ENCODE measurements around the gene POLE2. TPM values are rescaled to one million over a fixed set of nuclear protein-coding genes. Genes with fewer than 3 reads are reported as not detected.

POLE2 gene
- total and polyA plus RNA-seq, 2 of the 13 experiments (the other 11 are each of a cell fraction or from before 2014, with no cell fraction given): 16.6 to 37.0 TPM

GRCh38 chr14:49620182-49621113 is 67.6 kb downstream of the POLE2 start, which contains the start of the genes MGAT2 and RPL36AL (continued):
- TF ChIP-seq ZNF230 (CRISPR knock-in tag; IDR thresholded peaks at IDR 0.05) (no peak), ZMYM2 (CRISPR knock-in tag; IDR thresholded peaks at IDR 0.05) (no peak), SALL2 (CRISPR knock-in tag; IDR thresholded peaks at IDR 0.05) (no peak; the same call in 1 of the 2 replicates), CREBL2 (CRISPR knock-in tag; IDR thresholded peaks at IDR 0.05; ENCODE audit: borderline replicate concordance) (peak; percentile 66; the same call in 1 of the 2 replicates), SIN3A (IDR thresholded peaks at IDR 0.05; ENCODE audit: borderline replicate concordance, low read depth, low read length) (peak; percentile 75; the same call in 1 of the 2 replicates), RARG (CRISPR knock-in tag; IDR thresholded peaks at IDR 0.05; ENCODE audit: low read depth) (no peak), ELF1 (CRISPR knock-in tag; IDR thresholded peaks at IDR 0.05) (peak; percentile 93), ZNF878 (CRISPR knock-in tag; IDR thresholded peaks at IDR 0.05) (peak; percentile 7; the same call in 1 of the 2 replicates), GLMP (CRISPR knock-in tag; IDR thresholded peaks at IDR 0.05; ENCODE audit: borderline replicate concordance) (no peak)
- TF ChIP-seq, protein P1, sequence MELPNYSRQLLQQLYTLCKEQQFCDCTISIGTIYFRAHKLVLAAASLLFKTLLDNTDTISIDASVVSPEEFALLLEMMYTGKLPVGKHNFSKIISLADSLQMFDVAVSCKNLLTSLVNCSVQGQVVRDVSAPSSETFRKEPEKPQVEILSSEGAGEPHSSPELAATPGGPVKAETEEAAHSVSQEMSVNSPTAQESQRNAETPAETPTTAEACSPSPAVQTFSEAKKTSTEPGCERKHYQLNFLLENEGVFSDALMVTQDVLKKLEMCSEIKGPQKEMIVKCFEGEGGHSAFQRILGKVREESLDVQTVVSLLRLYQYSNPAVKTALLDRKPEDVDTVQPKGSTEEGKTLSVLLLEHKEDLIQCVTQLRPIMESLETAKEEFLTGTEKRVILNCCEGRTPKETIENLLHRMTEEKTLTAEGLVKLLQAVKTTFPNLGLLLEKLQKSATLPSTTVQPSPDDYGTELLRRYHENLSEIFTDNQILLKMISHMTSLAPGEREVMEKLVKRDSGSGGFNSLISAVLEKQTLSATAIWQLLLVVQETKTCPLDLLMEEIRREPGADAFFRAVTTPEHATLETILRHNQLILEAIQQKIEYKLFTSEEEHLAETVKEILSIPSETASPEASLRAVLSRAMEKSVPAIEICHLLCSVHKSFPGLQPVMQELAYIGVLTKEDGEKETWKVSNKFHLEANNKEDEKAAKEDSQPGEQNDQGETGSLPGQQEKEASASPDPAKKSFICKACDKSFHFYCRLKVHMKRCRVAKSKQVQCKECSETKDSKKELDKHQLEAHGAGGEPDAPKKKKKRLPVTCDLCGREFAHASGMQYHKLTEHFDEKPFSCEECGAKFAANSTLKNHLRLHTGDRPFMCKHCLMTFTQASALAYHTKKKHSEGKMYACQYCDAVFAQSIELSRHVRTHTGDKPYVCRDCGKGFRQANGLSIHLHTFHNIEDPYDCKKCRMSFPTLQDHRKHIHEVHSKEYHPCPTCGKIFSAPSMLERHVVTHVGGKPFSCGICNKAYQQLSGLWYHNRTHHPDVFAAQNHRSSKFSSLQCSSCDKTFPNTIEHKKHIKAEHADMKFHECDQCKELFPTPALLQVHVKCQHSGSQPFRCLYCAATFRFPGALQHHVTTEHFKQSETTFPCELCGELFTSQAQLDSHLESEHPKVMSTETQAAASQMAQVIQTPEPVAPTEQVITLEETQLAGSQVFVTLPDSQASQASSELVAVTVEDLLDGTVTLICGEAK (IDR thresholded peaks at IDR 0.05): no peak
- TF ChIP-seq, protein P1 (CRISPR knock-in tag; IDR thresholded peaks at IDR 0.05): 0 out of 2 replicates have a peak, but pooled peaks have one; percentile 16
- TF ChIP-seq, protein P2, sequence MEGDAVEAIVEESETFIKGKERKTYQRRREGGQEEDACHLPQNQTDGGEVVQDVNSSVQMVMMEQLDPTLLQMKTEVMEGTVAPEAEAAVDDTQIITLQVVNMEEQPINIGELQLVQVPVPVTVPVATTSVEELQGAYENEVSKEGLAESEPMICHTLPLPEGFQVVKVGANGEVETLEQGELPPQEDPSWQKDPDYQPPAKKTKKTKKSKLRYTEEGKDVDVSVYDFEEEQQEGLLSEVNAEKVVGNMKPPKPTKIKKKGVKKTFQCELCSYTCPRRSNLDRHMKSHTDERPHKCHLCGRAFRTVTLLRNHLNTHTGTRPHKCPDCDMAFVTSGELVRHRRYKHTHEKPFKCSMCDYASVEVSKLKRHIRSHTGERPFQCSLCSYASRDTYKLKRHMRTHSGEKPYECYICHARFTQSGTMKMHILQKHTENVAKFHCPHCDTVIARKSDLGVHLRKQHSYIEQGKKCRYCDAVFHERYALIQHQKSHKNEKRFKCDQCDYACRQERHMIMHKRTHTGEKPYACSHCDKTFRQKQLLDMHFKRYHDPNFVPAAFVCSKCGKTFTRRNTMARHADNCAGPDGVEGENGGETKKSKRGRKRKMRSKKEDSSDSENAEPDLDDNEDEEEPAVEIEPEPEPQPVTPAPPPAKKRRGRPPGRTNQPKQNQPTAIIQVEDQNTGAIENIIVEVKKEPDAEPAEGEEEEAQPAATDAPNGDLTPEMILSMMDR (CRISPR knock-in tag; IDR thresholded peaks at IDR 0.05): peak; percentile 46
- TF ChIP-seq, protein P3, sequence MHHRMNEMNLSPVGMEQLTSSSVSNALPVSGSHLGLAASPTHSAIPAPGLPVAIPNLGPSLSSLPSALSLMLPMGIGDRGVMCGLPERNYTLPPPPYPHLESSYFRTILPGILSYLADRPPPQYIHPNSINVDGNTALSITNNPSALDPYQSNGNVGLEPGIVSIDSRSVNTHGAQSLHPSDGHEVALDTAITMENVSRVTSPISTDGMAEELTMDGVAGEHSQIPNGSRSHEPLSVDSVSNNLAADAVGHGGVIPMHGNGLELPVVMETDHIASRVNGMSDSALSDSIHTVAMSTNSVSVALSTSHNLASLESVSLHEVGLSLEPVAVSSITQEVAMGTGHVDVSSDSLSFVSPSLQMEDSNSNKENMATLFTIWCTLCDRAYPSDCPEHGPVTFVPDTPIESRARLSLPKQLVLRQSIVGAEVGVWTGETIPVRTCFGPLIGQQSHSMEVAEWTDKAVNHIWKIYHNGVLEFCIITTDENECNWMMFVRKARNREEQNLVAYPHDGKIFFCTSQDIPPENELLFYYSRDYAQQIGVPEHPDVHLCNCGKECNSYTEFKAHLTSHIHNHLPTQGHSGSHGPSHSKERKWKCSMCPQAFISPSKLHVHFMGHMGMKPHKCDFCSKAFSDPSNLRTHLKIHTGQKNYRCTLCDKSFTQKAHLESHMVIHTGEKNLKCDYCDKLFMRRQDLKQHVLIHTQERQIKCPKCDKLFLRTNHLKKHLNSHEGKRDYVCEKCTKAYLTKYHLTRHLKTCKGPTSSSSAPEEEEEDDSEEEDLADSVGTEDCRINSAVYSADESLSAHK (CRISPR knock-in tag; IDR thresholded peaks at IDR 0.05; ENCODE audit: borderline replicate concordance): no peak
